DND-41 (cell line): Measurements from ENCODE around the gene TTYH2.
"Not testable (repeated sequence)": the region's sequence is repeated elsewhere in the genome, so short reads cannot be mapped to it uniquely, and the experiment has no call there.

Experiments used
- ATAC-seq: fragments of 200-7000 bp; cut with Tn5 transposase; 3 replicates; pipeline ENCODE4 v1.9.1; 2021; ENCODE audit warnings: low read depth; ENCODE audit not compliant: insufficient read depth
- DNase-seq: peaks from one replicate; pipeline ENCODE4 v3.0.0-alpha.2; 2020
- H2AFZ ChIP-seq: 2 replicates; pipeline ENCODE4 v1.6.0; 2012; ENCODE audit warnings: low read depth, low read length
- H3K27ac ChIP-seq: 2 replicates; pipeline ENCODE4 v1.5.1; 2012; ENCODE audit warnings: low read length, inconsistent platforms
- H3K27me3 ChIP-seq: fragments of 200-600 bp; sonication (generic); 2 replicates; pipeline ENCODE4 v1.6.0; 2012; ENCODE audit warnings: low read length, mild to moderate bottlenecking, inconsistent platforms; ENCODE audit not compliant: insufficient read depth, poor library complexity
- H3K36me3 ChIP-seq: 2 replicates; pipeline ENCODE4 v1.5.1; 2012; ENCODE audit warnings: low read length, inconsistent platforms; ENCODE audit not compliant: insufficient read depth
- H3K4me1 ChIP-seq: 2 replicates; pipeline ENCODE4 v1.5.1; 2012; ENCODE audit warnings: mild to moderate bottlenecking, low read length; ENCODE audit not compliant: insufficient read depth
- H3K4me2 ChIP-seq: 2 replicates; pipeline ENCODE4 v1.6.0; 2012; ENCODE audit warnings: mild to moderate bottlenecking, moderate library complexity, low read length, inconsistent platforms; ENCODE audit not compliant: insufficient read depth
- H3K4me3 ChIP-seq, 2 experiments: fragments of 200-600 bp in 1 of 2; shearing (Covaris generic) in 1 of 2; 2 replicates each; pipeline ENCODE4 v1.5.1; 2012 to 2016; ENCODE audit warnings: inconsistent platforms in 2 of 2, low read length in 2 of 2, mild to moderate bottlenecking in 2 of 2, low read depth in 1 of 2, moderate library complexity in 1 of 2
- H3K79me2 ChIP-seq: 2 replicates; pipeline ENCODE4 v1.6.0; 2012; ENCODE audit warnings: low read length, inconsistent platforms; ENCODE audit not compliant: insufficient read depth
- H3K9ac ChIP-seq: 2 replicates; pipeline ENCODE4 v1.6.0; 2012; ENCODE audit warnings: low read depth, mild to moderate bottlenecking, inconsistent platforms, low read length, moderate library complexity
- H3K9me3 ChIP-seq: 2 replicates; pipeline ENCODE4 v1.5.1; 2012; ENCODE audit warnings: low read length, moderate library complexity, mild to moderate bottlenecking, inconsistent platforms; ENCODE audit not compliant: insufficient read depth, severe bottlenecking
- H4K20me1 ChIP-seq: 2 replicates; pipeline ENCODE4 v1.6.0; 2012; ENCODE audit warnings: low read length; ENCODE audit not compliant: insufficient read depth
- EZH2 ChIP-seq: IDR thresholded peaks from 3 replicates; pipeline ENCODE4 v1.6.1; 2012; ENCODE audit warnings: borderline replicate concordance, low read depth, mild to moderate bottlenecking, moderate library complexity, low read length, inconsistent platforms; ENCODE audit not compliant: severe bottlenecking
- TF ChIP-seq, protein P1 (sequence below): IDR thresholded peaks from 2 replicates; pipeline ENCODE4 v1.5.1; 2012; ENCODE audit warnings: borderline replicate concordance, low read length, moderate library complexity, mild to moderate bottlenecking; ENCODE audit not compliant: poor library complexity, severe bottlenecking; ENCODE audit errors: extremely low read depth

Gene TTYH2

DNA sequence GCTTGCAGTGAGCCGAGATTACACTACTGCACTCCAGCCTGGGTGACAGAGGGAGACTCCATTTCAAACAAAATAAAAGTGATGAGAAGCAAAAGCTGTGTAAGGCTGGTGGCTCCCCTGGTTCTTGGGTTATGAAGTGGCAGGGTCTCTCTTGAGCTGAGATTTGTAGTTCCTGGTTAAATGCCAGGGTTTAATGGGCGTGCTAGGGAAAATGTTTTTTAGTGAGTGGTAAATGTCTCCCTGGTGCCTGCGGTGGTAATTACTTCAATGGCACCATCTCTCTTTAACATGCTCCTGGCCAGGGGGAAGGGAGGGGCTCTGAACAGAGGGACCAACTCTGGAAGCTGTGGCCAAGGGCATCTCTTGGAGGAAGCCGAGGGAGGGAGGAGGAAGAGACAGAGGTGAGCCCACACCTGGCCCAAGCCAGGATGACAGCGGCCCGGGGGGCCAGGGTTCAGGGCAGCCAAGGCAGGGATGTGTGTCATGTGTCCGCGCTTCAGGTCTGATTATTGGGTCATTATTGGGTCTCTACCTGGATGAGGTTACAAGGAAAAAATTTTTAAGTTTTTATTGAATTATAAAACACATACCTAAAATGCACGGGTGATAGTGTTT lies 27.7 kb upstream of the TTYH2 start:
- Histone ChIP-seq H3K27ac (no peak overlapping the region), H3K4me1 (no peaks in the 10 kb centered on the region), H3K4me3 (no peak overlapping the region), H3K9ac (no peak overlapping the region), H3K4me2 (no peak overlapping the region), H3K9me3 (no peaks in the 10 kb centered on the region), H2AFZ (no peak overlapping the region), H4K20me1 (no peaks in the 10 kb centered on the region; the same call in 1 of the 2 replicates), H3K36me3 (no peaks in the 10 kb centered on the region), H3K27me3 (peaks cover 7% of the 10 kb centered on the region), H3K79me2 (no peaks in the 10 kb centered on the region)
- TF ChIP-seq, protein P1, sequence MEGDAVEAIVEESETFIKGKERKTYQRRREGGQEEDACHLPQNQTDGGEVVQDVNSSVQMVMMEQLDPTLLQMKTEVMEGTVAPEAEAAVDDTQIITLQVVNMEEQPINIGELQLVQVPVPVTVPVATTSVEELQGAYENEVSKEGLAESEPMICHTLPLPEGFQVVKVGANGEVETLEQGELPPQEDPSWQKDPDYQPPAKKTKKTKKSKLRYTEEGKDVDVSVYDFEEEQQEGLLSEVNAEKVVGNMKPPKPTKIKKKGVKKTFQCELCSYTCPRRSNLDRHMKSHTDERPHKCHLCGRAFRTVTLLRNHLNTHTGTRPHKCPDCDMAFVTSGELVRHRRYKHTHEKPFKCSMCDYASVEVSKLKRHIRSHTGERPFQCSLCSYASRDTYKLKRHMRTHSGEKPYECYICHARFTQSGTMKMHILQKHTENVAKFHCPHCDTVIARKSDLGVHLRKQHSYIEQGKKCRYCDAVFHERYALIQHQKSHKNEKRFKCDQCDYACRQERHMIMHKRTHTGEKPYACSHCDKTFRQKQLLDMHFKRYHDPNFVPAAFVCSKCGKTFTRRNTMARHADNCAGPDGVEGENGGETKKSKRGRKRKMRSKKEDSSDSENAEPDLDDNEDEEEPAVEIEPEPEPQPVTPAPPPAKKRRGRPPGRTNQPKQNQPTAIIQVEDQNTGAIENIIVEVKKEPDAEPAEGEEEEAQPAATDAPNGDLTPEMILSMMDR = no peak
- no peak for TF ChIP-seq EZH2
- ATAC-seq (no peak), DNase-seq (no peak)

DNA sequence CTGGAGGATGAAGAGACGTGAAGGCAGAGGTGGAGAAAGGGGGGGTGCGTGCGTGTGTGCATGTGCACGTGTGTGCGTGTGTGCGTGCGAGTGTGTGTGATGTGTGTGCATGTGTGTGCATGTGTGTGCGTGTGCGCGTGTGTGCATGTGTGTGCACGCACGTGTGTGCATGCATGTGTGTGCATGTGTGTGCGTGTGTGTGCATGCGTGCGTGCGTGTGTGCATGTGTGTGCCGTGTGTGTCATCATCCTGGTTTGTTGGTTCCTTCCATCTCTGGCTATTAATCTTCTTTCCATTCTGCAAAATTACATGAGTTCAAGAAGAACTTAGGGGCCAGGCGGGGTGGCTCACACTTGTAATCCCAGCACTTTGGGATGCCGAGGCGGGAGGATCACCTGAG lies 26.9 kb upstream of the TTYH2 start:
- Histone ChIP-seq H3K9ac (no peak overlapping the region), H3K4me1 (no peaks in the 10 kb centered on the region), H3K27ac (no peak overlapping the region), H3K4me2 (no peak overlapping the region), H3K27me3 (peaks cover 4% of the 10 kb centered on the region), H3K9me3 (no peaks in the 10 kb centered on the region), H2AFZ (no peak overlapping the region), H3K36me3 (no peaks in the 10 kb centered on the region), H4K20me1 (no peaks in the 10 kb centered on the region; the same call in 1 of the 2 replicates), H3K79me2 (no peaks in the 10 kb centered on the region), H3K4me3 (no peak overlapping the region)
- ATAC-seq = no peak
- TF ChIP-seq, protein P1 = no peak
- no peak for TF ChIP-seq EZH2
- DNase-seq = no peak

DNA sequence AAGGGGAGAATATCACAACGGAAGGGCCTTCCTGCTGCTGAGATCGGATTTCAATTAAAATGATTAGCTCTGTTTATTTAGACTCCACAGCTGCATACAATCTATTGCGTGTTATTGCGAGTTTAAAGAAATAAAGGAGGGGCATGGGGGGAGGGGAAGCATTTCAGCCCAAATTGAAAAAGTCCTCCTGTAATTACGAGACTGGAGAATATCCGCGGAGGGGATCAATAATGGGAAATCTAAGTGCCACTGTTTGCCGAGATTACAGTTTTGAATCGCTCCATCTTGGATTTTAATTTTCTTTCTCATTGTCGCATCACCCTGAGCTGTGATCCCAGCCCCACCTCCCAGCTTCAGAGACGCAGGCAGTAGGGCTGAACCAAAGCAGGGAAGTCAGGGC lies 25.6 kb upstream of the TTYH2 start:
- no peak for TF ChIP-seq EZH2
- TF ChIP-seq, protein P1 = no peak
- Histone ChIP-seq H3K27me3 (no peaks in the 10 kb centered on the region), H3K4me2 (no peak overlapping the region), H3K4me3 (no peak overlapping the region), H3K4me1 (no peaks in the 10 kb centered on the region), H3K36me3 (no peaks in the 10 kb centered on the region), H3K79me2 (no peaks in the 10 kb centered on the region), H2AFZ (no peak overlapping the region), H3K9ac (no peak overlapping the region), H3K9me3 (no peaks in the 10 kb centered on the region), H4K20me1 (no peaks in the 10 kb centered on the region; the same call in 1 of the 2 replicates), H3K27ac (no peak overlapping the region)
- ATAC-seq (no peak), DNase-seq (no peak)

DNA sequence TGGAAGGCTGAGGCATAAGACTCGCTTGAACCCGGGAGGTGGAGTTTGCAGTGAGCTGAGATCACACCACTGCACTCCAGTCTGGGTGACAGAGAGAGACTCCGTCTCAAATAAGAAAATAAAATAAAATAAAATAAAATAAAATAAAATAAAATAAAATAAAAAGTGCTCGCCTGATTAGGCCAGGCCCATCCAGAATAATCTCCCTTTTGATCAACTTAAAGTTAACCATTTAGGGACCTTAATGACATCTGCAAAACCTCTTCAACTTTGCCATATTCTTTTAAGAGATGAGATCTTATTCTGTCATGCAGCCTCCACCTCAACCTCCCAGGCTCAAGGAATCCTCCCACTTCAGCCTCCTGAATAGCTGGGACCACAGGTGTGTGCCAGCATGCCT lies 24.7 kb upstream of the TTYH2 start:
- not testable (repeated sequence) for H3K9ac ChIP-seq, H3K4me3 ChIP-seq, H3K27me3 ChIP-seq, DNase-seq, H3K79me2 ChIP-seq, H2AFZ ChIP-seq, ATAC-seq, H3K4me1 ChIP-seq, H4K20me1 ChIP-seq, H3K27ac ChIP-seq, H3K4me2 ChIP-seq, H3K9me3 ChIP-seq, H3K36me3 ChIP-seq
